Stomach smooth muscle (tissue), 2 donors: ENCODE data around the gene RABEP1.
A peak's percentile ranks its signal among the peaks of the same experiment; 100 is the strongest.

Experiments used
- H3K27ac ChIP-seq: one replicate; pipeline ENCODE4 v1.7.0; 2013; ENCODE audit warnings: mild to moderate bottlenecking, low read length, inconsistent platforms
- H3K27me3 ChIP-seq, 2 donors: one replicate each; pipeline ENCODE4 v1.7.0; 2013; ENCODE audit warnings: low read length in 2 of 2; ENCODE audit not compliant: insufficient read depth in 2 of 2, control insufficient read depth in 1 of 2
- H3K36me3 ChIP-seq, 2 donors: one replicate each; pipeline ENCODE4 v1.7.0; 2013; ENCODE audit warnings: low read length in 2 of 2; ENCODE audit not compliant: control insufficient read depth in 2 of 2, insufficient read depth in 2 of 2
- H3K4me1 ChIP-seq: one replicate; pipeline ENCODE4 v1.7.0; 2013; ENCODE audit warnings: low read length; ENCODE audit not compliant: control insufficient read depth, insufficient read depth
- H3K4me3 ChIP-seq, 2 donors: one replicate each; pipeline ENCODE4 v1.7.0; 2013; ENCODE audit warnings: low read length in 2 of 2
- H3K9ac ChIP-seq, 2 donors: one replicate each; pipeline ENCODE4 v1.7.0; 2013; ENCODE audit warnings: low read length in 2 of 2, mild to moderate bottlenecking in 1 of 2
- H3K9me3 ChIP-seq, 2 donors: one replicate each; pipeline ENCODE4 v1.7.0; 2013; ENCODE audit warnings: low read length in 2 of 2; ENCODE audit not compliant: control insufficient read depth in 2 of 2
- donor health status: healthy.
- donor health status: Pancreatic carcinoma.

Gene RABEP1

DNA sequence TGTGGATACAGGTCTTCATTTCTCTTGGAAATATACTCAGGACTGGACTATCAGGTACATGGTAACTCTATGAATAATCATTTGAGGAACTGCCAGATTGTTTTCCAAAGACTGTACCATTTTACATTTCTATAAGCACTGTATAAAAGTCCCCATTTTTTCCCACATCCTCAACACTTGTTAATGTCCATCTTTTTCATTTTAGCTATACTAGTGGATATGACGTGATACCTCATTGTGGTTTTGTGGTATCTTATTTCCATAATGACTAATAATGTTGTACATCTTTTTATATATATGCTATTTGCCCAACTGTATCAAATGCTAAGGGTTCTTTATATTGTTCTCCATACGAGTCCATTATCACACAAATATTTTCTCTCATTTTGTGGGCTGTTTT lies 114.5 kb downstream of the RABEP1 start:
- Histone ChIP-seq H3K4me3 (no peak overlapping the region), H3K27me3 (no peaks in the 10 kb centered on the region), H3K9me3 (no peaks in the 10 kb centered on the region), H3K36me3 (peaks cover 35 to 41% of the 10 kb centered on the region in 2 donors), H3K27ac (no peak overlapping the region), H3K9ac (no peak overlapping the region), H3K4me1 (no peaks in the 10 kb centered on the region)

DNA sequence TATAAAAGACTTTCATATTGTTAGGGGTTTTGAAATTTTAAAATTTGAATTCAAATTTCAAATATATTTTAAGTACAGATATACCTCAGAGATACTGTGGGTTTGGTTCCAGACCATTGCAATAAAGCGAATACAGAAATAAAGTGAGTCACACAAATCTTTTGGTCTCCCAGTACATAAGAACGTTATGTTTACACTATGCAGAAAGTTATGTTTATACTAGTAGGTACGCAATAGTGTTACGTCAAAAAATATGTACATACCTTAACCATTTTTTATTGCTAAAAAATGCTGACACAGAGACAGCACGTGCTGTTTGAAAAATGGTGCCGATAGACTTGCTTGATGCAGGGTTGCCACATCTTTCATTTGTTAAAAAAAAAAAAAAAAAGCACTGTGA lies 117.7 kb downstream of the RABEP1 start:
- H3K4me3 ChIP-seq, result no peak overlapping the region
- no peaks in the 10 kb centered on the region for H3K4me1 ChIP-seq
- H3K9ac ChIP-seq, result no peak overlapping the region
- H3K27ac ChIP-seq, result no peak overlapping the region
- peaks cover 31 to 34% of the 10 kb centered on the region in 2 donors for H3K36me3 ChIP-seq
- no peaks in the 10 kb centered on the region for H3K27me3 ChIP-seq
- no peaks in the 10 kb centered on the region for H3K9me3 ChIP-seq

DNA sequence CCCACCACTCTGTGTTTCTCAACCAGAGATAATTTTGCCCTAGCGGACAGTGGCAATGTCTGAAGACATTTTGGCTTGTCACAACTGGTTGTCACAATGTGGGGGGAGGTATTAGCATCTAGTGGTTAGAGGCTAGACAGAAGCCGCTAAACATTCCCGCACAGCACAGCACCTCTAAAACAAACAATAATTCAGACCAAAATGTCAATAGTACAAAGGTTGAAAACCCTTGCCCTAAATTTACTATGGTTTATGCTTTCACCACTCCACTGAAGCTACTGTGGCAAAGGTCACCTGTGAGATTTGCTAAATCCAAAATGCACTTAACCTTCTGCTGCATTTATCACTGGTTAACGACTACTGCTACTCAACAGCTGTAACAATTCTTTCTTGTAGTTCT lies 123.3 kb downstream of the RABEP1 start:
- Histone ChIP-seq H3K9me3 (no peaks in the 10 kb centered on the region), H3K27ac (no peak overlapping the region)

DNA sequence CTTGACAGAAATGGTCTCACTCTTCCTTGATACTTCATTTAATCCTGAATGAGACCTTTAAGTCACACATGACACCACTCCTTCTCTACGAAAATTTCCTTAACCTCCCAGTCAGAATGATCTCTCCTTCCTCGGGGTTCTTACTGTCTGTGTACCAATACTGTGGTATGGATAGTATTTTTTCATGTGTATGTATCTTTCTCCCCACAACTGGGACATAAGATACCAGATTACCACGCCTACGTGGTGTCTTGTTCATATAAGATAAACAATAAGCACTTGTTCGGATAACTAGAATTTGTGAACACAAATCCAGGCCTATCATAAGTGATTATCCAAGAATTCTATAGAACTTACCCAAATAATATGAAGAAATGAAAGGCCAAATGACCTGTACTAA lies 126.1 kb downstream of the RABEP1 start:
- H3K4me1 ChIP-seq, result no peaks in the 10 kb centered on the region
- H3K9me3 ChIP-seq, result no peaks in the 10 kb centered on the region
- H3K36me3 ChIP-seq, result peaks cover 49 to 73% of the 10 kb centered on the region in 2 donors
- no peak overlapping the region for H3K4me3 ChIP-seq
- H3K27me3 ChIP-seq, result no peaks in the 10 kb centered on the region
- no peak overlapping the region for H3K27ac ChIP-seq
- H3K9ac ChIP-seq, result no peak overlapping the region

More for the DNA sequence above, 123.3 kb downstream of the RABEP1 start:
- Histone ChIP-seq H3K4me1 (no peaks in the 10 kb centered on the region), H3K27me3 (no peaks in the 10 kb centered on the region), H3K36me3 (peaks cover 49 to 63% of the 10 kb centered on the region in 2 donors), H3K4me3 (no peak overlapping the region), H3K9ac (no peak overlapping the region)

DNA sequence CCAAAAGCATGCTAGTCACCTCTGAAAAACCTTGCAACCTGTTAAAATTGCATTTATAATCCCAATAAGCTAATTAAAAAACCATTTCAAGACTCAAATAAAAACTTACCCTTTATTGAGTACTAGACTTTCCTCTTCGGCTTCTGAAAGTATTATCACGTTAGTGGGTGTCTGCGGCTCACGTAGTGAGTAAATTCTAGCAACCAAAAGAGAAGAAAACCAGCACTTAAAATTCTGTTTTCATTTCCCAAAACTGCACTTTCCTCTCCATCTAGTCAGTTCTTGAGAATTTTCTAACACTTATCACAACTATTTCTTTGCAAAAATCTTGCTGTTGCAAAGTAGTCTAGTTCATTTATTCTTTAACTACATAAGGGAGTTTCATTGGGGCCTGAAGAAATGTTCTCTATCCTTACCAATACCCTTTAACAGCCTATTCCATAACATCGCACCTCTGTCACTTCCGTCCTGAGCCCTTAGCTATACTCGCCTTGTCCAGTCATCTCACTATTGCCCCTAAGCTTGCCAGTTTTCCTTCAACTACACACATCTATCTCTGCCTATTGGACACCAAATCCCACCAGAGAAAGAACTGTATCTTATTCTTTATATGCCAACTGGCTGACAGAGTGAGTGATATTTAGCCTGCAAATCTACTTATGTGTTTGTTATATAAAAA lies 128.6 kb downstream of the RABEP1 start:
- Histone ChIP-seq H3K4me1 (no peaks in the 10 kb centered on the region), H3K27me3 (no peaks in the 10 kb centered on the region), H3K36me3 (peaks cover 37 to 66% of the 10 kb centered on the region in 2 donors), H3K4me3 (no peak overlapping the region), H3K9ac (no peak overlapping the region), H3K9me3 (no peaks in the 10 kb centered on the region), H3K27ac (no peak overlapping the region)

DNA sequence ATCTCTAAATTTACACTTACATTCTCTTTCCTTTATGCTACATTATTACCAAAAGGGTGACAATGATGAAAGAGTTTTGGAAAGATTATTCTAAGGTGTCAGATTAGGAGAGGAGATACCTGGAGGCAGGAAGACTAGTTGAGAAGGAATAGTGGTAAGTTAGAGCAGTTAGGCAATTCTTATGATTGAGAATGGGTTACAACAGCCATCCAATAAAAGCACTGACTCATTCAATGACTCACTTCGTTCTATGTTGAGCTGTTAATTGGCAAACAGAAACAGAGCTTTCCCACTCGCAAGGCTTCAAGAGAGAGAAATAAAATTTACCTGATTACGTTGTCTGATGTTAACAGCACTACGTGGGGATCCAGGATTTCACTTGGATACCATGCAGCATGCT lies 131.6 kb downstream of the RABEP1 start:
- Histone ChIP-seq H3K9ac (no peak overlapping the region), H3K27me3 (no peaks in the 10 kb centered on the region), H3K4me1 (peaks cover 10% of the 10 kb centered on the region), H3K9me3 (no peaks in the 10 kb centered on the region), H3K27ac (no peak overlapping the region), H3K4me3 (no peak overlapping the region), H3K36me3 (peaks cover 20 to 37% of the 10 kb centered on the region in 2 donors)

DNA sequence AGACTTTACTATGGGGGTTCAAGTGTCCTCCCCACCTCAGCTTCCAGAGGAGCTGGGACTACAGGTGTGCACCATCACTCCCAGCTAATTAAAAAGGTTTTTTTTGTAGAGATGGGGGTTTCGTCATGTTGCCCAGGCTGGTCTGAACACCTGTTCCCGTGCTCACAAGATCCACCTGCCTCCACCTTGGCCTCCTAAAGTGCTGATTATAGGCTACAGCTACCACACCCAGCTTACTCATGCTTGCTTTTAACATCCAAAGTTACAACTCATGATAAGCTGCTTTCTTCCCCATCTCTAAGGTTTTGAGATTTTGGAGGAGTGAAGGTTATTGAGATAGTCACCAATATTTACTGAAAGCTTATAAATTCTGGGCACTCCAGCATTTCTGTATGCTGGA lies 134.8 kb downstream of the RABEP1 start:
- Histone ChIP-seq H3K9ac (no peak overlapping the region), H3K4me3 (no peak overlapping the region), H3K4me1 (peaks cover 21% of the 10 kb centered on the region), H3K27ac (no peak overlapping the region), H3K36me3 (peaks cover 17 to 25% of the 10 kb centered on the region in 2 donors), H3K9me3 (no peaks in the 10 kb centered on the region), H3K27me3 (no peaks in the 10 kb centered on the region)

DNA sequence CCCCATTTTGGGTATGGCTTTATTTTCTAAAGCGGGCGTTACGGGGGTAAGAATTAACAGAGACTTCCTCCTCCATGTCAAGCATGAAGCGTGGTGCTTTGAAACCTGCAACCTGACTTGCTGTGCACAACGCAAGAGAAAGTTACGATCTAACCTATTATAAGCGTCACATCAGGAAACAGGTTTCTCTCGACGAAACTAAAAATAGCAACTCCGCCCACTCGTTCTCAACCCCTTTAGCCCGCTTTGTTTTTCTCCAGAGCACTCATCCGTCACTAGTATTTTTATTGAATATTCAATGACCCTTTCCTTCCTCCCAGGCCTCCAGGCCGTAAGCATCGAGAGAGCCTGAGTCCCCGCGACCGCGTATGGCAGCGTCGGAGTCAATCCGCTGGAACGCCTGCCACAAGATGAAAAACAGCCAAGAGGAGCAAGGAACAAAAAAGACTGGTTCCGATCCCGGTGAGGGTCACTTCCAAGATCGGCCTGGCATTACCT lies 136.8 kb downstream of the RABEP1 start:
- H3K9ac ChIP-seq, result peak overlapping the region; percentile 73 to 83
- H3K9me3 ChIP-seq, result no peaks in the 10 kb centered on the region
- peak overlapping the region; percentile 89 to 98 for H3K4me3 ChIP-seq
- H3K27ac ChIP-seq, result peak overlapping the region; percentile 71
- peaks cover 21 to 23% of the 10 kb centered on the region in 2 donors for H3K36me3 ChIP-seq
- H3K4me1 ChIP-seq, result peaks cover 21% of the 10 kb centered on the region
- no peaks in the 10 kb centered on the region for H3K27me3 ChIP-seq

DNA sequence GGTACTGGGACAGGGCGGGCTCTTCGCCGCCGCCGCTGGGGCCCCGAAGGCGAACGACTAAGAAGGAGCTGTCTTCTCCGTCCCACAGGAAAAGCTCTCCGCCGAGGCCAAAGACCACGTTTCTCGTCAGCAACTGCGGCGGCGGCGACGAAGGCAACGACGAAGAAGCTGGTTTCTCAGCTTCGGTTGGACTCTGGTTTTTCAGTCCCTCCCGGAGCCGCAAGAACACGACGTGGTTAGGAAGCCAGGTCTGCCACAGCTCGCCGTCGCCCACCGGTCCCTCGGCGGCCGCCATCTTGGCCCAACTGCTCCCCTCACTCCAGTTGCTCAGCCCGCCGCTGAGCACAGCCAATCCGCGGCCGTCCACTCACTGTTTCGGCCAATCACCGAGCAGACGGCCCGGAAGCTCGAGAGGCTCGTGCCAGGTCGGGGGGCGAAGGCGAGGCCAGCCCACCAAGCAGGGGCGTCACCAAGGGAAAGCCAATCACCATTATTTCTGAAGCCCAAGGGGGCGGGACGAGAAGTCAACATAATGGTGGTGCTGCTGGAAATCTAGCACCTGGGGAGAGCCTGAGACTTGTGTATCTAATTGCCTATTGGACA lies 137.4 kb downstream of the RABEP1 start, which contains the start of gene NUP88:
Gene NUP88, minus strand, starts transcription at position 307 of the 603 bp plus-strand sequence. Its CDS starts 12 bp downstream, at position 295.
- Histone ChIP-seq H3K9ac (peak within 1 kb of the TSS; percentile 74 to 91), H3K4me3 (peak within 1 kb of the TSS; percentile 89 to 98), H3K4me1 (peaks cover 21% of the 10 kb centered on the region), H3K27ac (peak within 1 kb of the TSS; percentile 71), H3K36me3 (peaks cover 21 to 23% of the 10 kb centered on the region in 2 donors), H3K27me3 (no peaks in the 10 kb centered on the region), H3K9me3 (no peaks in the 10 kb centered on the region)

DNA sequence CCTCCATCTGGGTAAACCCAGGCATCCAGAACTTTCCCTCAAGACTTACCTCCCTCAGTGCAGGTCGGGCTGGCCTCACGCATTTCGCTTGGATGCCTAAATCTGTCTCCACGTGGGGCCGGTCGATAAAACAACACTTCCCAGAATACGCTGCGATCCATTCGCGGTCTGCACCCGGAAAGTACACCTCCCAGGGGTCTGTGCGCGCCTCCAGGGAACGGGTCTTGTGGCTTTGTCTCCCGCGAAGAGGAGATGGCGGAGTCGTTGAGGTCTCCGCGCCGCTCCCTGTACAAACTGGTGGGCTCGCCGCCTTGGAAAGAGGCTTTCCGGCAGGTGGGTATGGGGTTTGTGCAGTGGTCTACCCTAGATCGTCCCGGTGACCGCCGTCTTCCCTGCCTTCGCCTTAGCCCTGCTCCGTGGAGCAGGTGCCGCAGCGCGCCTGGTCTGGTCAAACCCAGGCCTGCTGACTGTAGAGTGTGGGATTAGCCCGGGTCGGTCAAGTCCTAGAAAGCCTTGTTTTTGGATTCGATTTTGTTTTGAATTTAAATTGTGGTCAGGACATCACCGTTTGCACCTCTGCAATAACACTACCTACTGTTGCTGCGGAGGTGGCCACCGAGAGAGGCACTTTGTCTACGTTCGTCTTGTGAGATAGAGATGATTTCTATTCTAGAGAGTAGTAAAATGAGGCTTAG lies 138.0 kb downstream of the RABEP1 start, which contains the start of gene RPAIN:
Gene RPAIN, plus strand, starts transcription at position 224 of the 695 bp plus-strand sequence. Its CDS starts 29 bp downstream, at position 253.
- H3K9me3 ChIP-seq, result no peaks in the 10 kb centered on the region
- H3K36me3 ChIP-seq, result peaks cover 26 to 28% of the 10 kb centered on the region in 2 donors
- peak within 1 kb of the TSS; percentile 71 for H3K27ac ChIP-seq
- H3K4me3 ChIP-seq, result peak within 1 kb of the TSS; percentile 89 to 98
- peaks cover 21% of the 10 kb centered on the region for H3K4me1 ChIP-seq
- peak within 1 kb of the TSS; percentile 74 to 91 for H3K9ac ChIP-seq
- no peaks in the 10 kb centered on the region for H3K27me3 ChIP-seq
